NCI-H1417 (cell line): ENCODE data around the gene DNAH14.
"Not testable (repeated sequence)": the region's sequence is repeated elsewhere in the genome, so short reads cannot be mapped to it uniquely, and the experiment has no call there.

Experiments
- DNase-seq, 3 experiments: peaks; one replicate each; lab custom pipeline; 2025; lab: John Stamatoyannopoulos, UW

The DNAH14 gene

GRCh38 chr1:224921354-224921753 lies 8.1 kb upstream of the DNAH14 start:
- no peak for DNase-seq

- DNase-seq, result peak in 2 of 3 experiments; percentile 17 to 77
These were observed 6.9 kb upstream of the DNAH14 start for GRCh38 chr1:224922404-224923164.

- no peak for DNase-seq
These were observed 5.7 kb upstream of the DNAH14 start for GRCh38 chr1:224923726-224924125.

- DNase-seq, result not testable (repeated sequence)
These were observed 1.8 kb upstream of the DNAH14 start for GRCh38 chr1:224927631-224928030.

GRCh38 chr1:224928906-224929305 lies 569 bp upstream of the DNAH14 start:
- DNase-seq, result no peak

GRCh38 chr1:224931605-224932004 lies 2.1 kb downstream of the DNAH14 start:
- no peak for DNase-seq

GRCh38 chr1:224932607-224933249 lies 3.3 kb downstream of the DNAH14 start:
- no peak for DNase-seq

- no peak for DNase-seq
These were observed 4.1 kb downstream of the DNAH14 start for GRCh38 chr1:224933584-224933983.

- DNase-seq, result no peak
These were observed 9.2 kb downstream of the DNAH14 start for GRCh38 chr1:224938652-224939051.

GRCh38 chr1:224939844-224940425 lies 10.5 kb downstream of the DNAH14 start:
- no peak for DNase-seq

GRCh38 chr1:224940735-224941134 lies 11.3 kb downstream of the DNAH14 start:
- DNase-seq, result not testable (repeated sequence)

GRCh38 chr1:224945651-224946348 lies 16.3 kb downstream of the DNAH14 start:
- not testable (repeated sequence) for DNase-seq

GRCh38 chr1:224946349-224946691 lies 16.8 kb downstream of the DNAH14 start:
- DNase-seq, result not testable (repeated sequence)

GRCh38 chr1:224957696-224958095 lies 28.2 kb downstream of the DNAH14 start:
- no peak for DNase-seq

- DNase-seq, result no peak
These were observed 29.0 kb downstream of the DNAH14 start for GRCh38 chr1:224958490-224958889.

- no peak for DNase-seq
These were observed 29.6 kb downstream of the DNAH14 start for GRCh38 chr1:224959115-224959514.

GRCh38 chr1:224959656-224960055 lies 30.2 kb downstream of the DNAH14 start:
- no peak for DNase-seq

- no peak for DNase-seq
These were observed 50.7 kb downstream of the DNAH14 start for GRCh38 chr1:224980181-224980580.

- peak in 2 of 3 experiments; percentile 41 to 76 for DNase-seq
These were observed 52.5 kb downstream of the DNAH14 start for GRCh38 chr1:224981922-224982354.

GRCh38 chr1:224988042-224988441 lies 58.6 kb downstream of the DNAH14 start:
- DNase-seq, result no peak

GRCh38 chr1:224989615-224990014 lies 60.1 kb downstream of the DNAH14 start:
- DNase-seq, result no peak

GRCh38 chr1:224991550-224991949 lies 62.1 kb downstream of the DNAH14 start:
- not testable (repeated sequence) for DNase-seq

GRCh38 chr1:224995602-224996001 lies 66.1 kb downstream of the DNAH14 start:
- DNase-seq, result no peak
